Esophagus muscularis mucosa (tissue), 4 donors: ENCODE measurements around the gene RAB29.

Experiments
- EP300 ChIP-seq: sonication (generic); formaldehyde crosslinking; IDR thresholded peaks from one replicate; pipeline ENCODE4 v1.6.1; 2017; ENCODE audit warnings: antibody characterized with exemption
- POLR2A ChIP-seq: fragments of 450-650 bp; IDR thresholded peaks from one replicate; pipeline ENCODE4 v1.6.1; 2017; ENCODE audit warnings: antibody characterized with exemption, moderate library complexity, mild to moderate bottlenecking, low read depth
- POLR2AphosphoS5 ChIP-seq, 2 donors: sonication (generic); formaldehyde crosslinking; IDR thresholded peaks; one replicate each; pipeline ENCODE4 v1.6.1; 2017; ENCODE audit warnings: antibody characterized with exemption in 2 of 2
- TF ChIP-seq, protein P1 (sequence below), 3 experiments: fragments of 200-600 bp in 2 of 3; fragments of 450-650 bp in 1 of 3; sonication (generic) in 2 of 3; IDR thresholded peaks; one replicate each; pipeline ENCODE4 v1.5.1; 2017 to 2019; ENCODE audit warnings: antibody characterized with exemption in 3 of 3, mild to moderate bottlenecking in 2 of 3, moderate library complexity in 1 of 3

DNA sequence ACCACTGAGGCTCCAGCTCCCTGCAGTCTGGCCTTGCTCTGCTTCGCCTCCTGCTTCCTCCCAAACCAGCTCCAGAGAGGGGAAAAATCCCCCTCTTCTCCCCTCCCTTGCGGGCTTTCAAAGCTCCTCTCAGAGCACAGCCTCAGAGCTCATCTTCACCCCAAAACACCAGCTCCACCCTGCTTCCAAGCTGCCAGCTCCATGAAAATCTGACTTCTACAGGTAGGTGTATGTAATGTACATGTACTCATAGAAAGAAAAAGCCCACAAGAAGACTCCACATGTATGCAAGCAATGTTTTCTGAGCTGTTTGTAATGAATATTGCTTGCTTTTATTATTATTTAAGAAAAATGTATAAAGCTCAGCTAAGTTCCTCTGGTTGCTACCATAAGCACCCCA, 29.3 kb upstream of the RAB29 start:
- TF ChIP-seq POLR2A, result no peak
- TF ChIP-seq, protein P1, sequence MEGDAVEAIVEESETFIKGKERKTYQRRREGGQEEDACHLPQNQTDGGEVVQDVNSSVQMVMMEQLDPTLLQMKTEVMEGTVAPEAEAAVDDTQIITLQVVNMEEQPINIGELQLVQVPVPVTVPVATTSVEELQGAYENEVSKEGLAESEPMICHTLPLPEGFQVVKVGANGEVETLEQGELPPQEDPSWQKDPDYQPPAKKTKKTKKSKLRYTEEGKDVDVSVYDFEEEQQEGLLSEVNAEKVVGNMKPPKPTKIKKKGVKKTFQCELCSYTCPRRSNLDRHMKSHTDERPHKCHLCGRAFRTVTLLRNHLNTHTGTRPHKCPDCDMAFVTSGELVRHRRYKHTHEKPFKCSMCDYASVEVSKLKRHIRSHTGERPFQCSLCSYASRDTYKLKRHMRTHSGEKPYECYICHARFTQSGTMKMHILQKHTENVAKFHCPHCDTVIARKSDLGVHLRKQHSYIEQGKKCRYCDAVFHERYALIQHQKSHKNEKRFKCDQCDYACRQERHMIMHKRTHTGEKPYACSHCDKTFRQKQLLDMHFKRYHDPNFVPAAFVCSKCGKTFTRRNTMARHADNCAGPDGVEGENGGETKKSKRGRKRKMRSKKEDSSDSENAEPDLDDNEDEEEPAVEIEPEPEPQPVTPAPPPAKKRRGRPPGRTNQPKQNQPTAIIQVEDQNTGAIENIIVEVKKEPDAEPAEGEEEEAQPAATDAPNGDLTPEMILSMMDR (IDR thresholded peaks at IDR 0.05), result no peak
- no peak for TF ChIP-seq POLR2AphosphoS5 (IDR thresholded peaks at IDR 0.05)
- TF ChIP-seq EP300, result no peak
